Transverse colon (tissue), 4 donors: ENCODE results near the gene WDR64. TPM values are rescaled to one million over a fixed set of nuclear protein-coding genes. Genes with fewer than 3 reads are reported as not detected.
A peak's percentile ranks its signal among the peaks of the same experiment; 100 is the strongest.

Experiments used
- DNase-seq: peaks from one replicate; pipeline ENCODE4 v3.0.0-alpha.2; 2019
- H3K27ac ChIP-seq, 4 donors: fragments of 200-600 bp; sonication (generic); 2 replicates each; pipeline ENCODE4 v1.5.1; 2016 to 2018; ENCODE audit warnings: inconsistent platforms in 4 of 4
- H3K27me3 ChIP-seq: fragments of 200-600 bp; sonication (generic); 2 replicates; pipeline ENCODE4 v1.5.1; 2017; ENCODE audit warnings: inconsistent platforms
- H3K36me3 ChIP-seq, 4 donors: fragments of 200-600 bp; sonication (generic); 2 replicates each; pipeline ENCODE4 v1.5.1; 2017 to 2019; ENCODE audit warnings: inconsistent platforms in 4 of 4
- H3K4me1 ChIP-seq, 4 donors: fragments of 200-600 bp; sonication (generic); 2 replicates each; pipeline ENCODE4 v1.5.1; 2017 to 2020; ENCODE audit warnings: inconsistent platforms in 4 of 4
- H3K4me3 ChIP-seq, 4 donors: fragments of 200-600 bp; sonication (generic); 1 replicate in 1 of 4; 2 replicates in 3 of 4; pipeline versions ENCODE4 v1.5.1 to v1.6.1; 2017 to 2019; ENCODE audit warnings: inconsistent platforms in 4 of 4
- H3K9me3 ChIP-seq, 2 donors: fragments of 200-600 bp; sonication (generic); 2 replicates each; pipeline ENCODE4 v1.5.1; 2017 to 2019; ENCODE audit warnings: inconsistent platforms in 2 of 2
- CTCF ChIP-seq, 5 experiments: fragments of 200-600 bp in 3 of 5; fragments of 450-650 bp in 2 of 5; sonication (generic) in 3 of 5; IDR thresholded peaks; 1 replicate in 2 of 5; 2 replicates in 3 of 5; pipeline ENCODE4 v1.5.1; 2016 to 2017; ENCODE audit warnings: antibody characterized with exemption in 5 of 5, inconsistent platforms in 3 of 5, mild to moderate bottlenecking in 2 of 5, moderate library complexity in 1 of 5
- EP300 ChIP-seq: sonication (generic); formaldehyde crosslinking; IDR thresholded peaks from one replicate; pipeline ENCODE4 v1.6.1; 2017; ENCODE audit warnings: antibody characterized with exemption, low read depth
- POLR2A ChIP-seq: fragments of 450-650 bp; IDR thresholded peaks from one replicate; pipeline ENCODE4 v1.6.1; 2016; ENCODE audit warnings: antibody characterized with exemption, mild to moderate bottlenecking, moderate library complexity
- POLR2AphosphoS5 ChIP-seq, 3 donors: sonication (generic); formaldehyde crosslinking; IDR thresholded peaks; one replicate each; pipeline ENCODE4 v1.6.1; 2016; ENCODE audit warnings: antibody characterized with exemption in 3 of 3
- WGBS, 2 donors: methylation state at CpG; one replicate each; pipeline ENCODE4 v1.1.5; 2018; ENCODE audit warnings: low coverage in 1 of 2; 5-methylcytosine and 5-hydroxymethylcytosine counted together
- in situ Hi-C, 4 donors: fragments of 200-750 bp; cut with MboI; loops; one replicate each; pipeline versions ENCODE4 v1.15.0 to v1.15.1; 2017; ENCODE audit warnings: low sequenced_read_pairs in 3 of 4, low pct_ligation_motif_present in 1 of 4, low pct_unique_long_range_greater_than_20kb in 1 of 4
- intact Hi-C: fragments of 100-400 bp; cut with DNase I; formaldehyde crosslinking; loops from one replicate; pipeline ENCODE4 v1.15.1; 2023; ENCODE audit warnings: low total_unique reads
- total RNA-seq, 4 donors: library from RNA; depleted of rRNA; stranded (reverse); fragments of >200 nt; gene quantifications; one replicate each; pipeline ENCODE4 v1.1.0, GENCODE V29; 2016

Gene WDR64
- total RNA-seq, 4 donors from 2014 or later: not detected

- in situ Hi-C loops (loop anchor here in 3 of 4 donors (25.0 kb wide), 2 partner anchors 222 to 372 kb away; partner anchors contain the start of genes EXO1 (in 2 of the 3) and MAP1LC3C (in 2 of the 3)), intact Hi-C loops (no loop called here)
- peak; percentile 35 for DNase-seq
- Histone ChIP-seq H3K27ac (peak overlapping the region; percentile 23 to 53 (median 36)), H3K4me1 (peaks cover 3 to 57% (median 14%) of the 10 kb centered on the region in 4 donors), H3K36me3 (no peaks in the 10 kb centered on the region), H3K9me3 (no peaks in the 10 kb centered on the region), H3K4me3 (peak overlapping the region in 1 of 4 donors; percentile 9), H3K27me3 (no peaks in the 10 kb centered on the region)
- no peak for TF ChIP-seq CTCF (IDR thresholded peaks at IDR 0.05)
- no peak for TF ChIP-seq POLR2A
- no peak for TF ChIP-seq EP300
- TF ChIP-seq POLR2AphosphoS5 (IDR thresholded peaks at IDR 0.05): peak in 1 of 3 donors; percentile 20
- 59 to 68% methylated on average over 8 of the region's 8 CpGs for WGBS, 2 donors
Measured at GRCh38 chr1:241615043-241615974, 36.8 kb upstream of the WDR64 start.

GRCh38 chr1:241617426-241617825 lies 34.7 kb upstream of the WDR64 start:
- DNase-seq: no peak
- 84 to 94% methylated on average over 5 to 7 of the region's 7 CpGs for WGBS, 2 donors
- in situ Hi-C loops (loop anchor here in 3 of 4 donors (25.0 kb wide), 2 partner anchors 220 to 370 kb away; partner anchors contain the start of genes EXO1 (in 2 of the 3) and MAP1LC3C (in 2 of the 3)), intact Hi-C loops (no loop called here)
- Histone ChIP-seq H3K27ac (no peak overlapping the region), H3K36me3 (no peaks in the 10 kb centered on the region), H3K4me1 (peaks cover 0 to 38% (median 5%) of the 10 kb centered on the region in 4 donors), H3K4me3 (no peak overlapping the region), H3K27me3 (no peaks in the 10 kb centered on the region), H3K9me3 (no peaks in the 10 kb centered on the region)
- TF ChIP-seq EP300 (no peak), POLR2AphosphoS5 (IDR thresholded peaks at IDR 0.05) (no peak)

- DNase-seq: no peak
- TF ChIP-seq POLR2A (no peak), EP300 (no peak), CTCF (IDR thresholded peaks at IDR 0.05) (no peak), POLR2AphosphoS5 (IDR thresholded peaks at IDR 0.05) (no peak)
- in situ Hi-C loops: loop anchor here in 3 of 4 donors (25.0 kb wide), 2 partner anchors 215 to 365 kb away; partner anchors contain the start of genes EXO1 (in 2 of the 3) and MAP1LC3C (in 2 of the 3)
Measured at GRCh38 chr1:241622669-241623068, 29.4 kb upstream of the WDR64 start.

GRCh38 chr1:241624935-241625334 lies 27.1 kb upstream of the WDR64 start:
- TF ChIP-seq POLR2AphosphoS5 (IDR thresholded peaks at IDR 0.05) (peak in 1 of 3 donors; percentile 36), CTCF (IDR thresholded peaks at IDR 0.05) (no peak)
- Histone ChIP-seq H3K27ac (no peak overlapping the region), H3K9me3 (no peaks in the 10 kb centered on the region), H3K36me3 (no peaks in the 10 kb centered on the region), H3K4me3 (no peak overlapping the region), H3K4me1 (peaks cover 0 to 39% (median 13%) of the 10 kb centered on the region in 4 donors), H3K27me3 (no peaks in the 10 kb centered on the region)
- WGBS, 2 donors: 44 to 74% methylated on average over 2 of the region's 2 CpGs
- DNase-seq: no peak
- in situ Hi-C loops: loop anchor here (25.0 kb wide), 3 partner anchors 88 to 362 kb away; partner anchors contain the start of genes EXO1 (in 2 of the 4), MAP1LC3C (in 2 of the 4) and KMO (in 1 of the 4)
- intact Hi-C loops: no loop called here

More at GRCh38 chr1:241622669-241623068, 29.4 kb upstream of the WDR64 start:
- H3K4me3 ChIP-seq: no peak overlapping the region
- intact Hi-C loops: no loop called here
- H3K9me3 ChIP-seq: no peaks in the 10 kb centered on the region
- peaks cover 0 to 41% (median 15%) of the 10 kb centered on the region in 4 donors for H3K4me1 ChIP-seq
- WGBS, 2 donors: 89 to 90% methylated on average over 4 to 5 of the region's 5 CpGs
- H3K27me3 ChIP-seq: no peaks in the 10 kb centered on the region
- no peak overlapping the region for H3K27ac ChIP-seq
- H3K36me3 ChIP-seq: no peaks in the 10 kb centered on the region
